ENCODE data around the gene NIPBL.

The NIPBL gene

DNA sequence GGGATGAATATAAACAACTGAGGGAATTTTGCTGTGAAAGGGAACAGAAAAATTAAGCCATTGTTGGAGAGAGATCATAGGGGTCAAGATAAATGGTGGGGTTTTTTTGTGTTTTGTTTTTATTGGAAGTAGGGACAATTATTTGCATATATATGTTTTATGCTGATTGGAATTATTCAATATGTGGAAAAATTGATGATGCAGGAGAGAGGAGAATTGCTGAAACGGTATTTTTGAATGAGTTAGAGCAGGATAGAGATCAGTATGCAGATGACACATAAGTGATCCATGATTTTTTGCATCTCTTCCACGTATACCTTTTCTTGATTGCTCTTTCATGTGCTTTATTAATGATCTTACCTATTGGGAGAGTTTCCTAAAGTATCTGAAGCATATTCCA lies 67.5 kb downstream of the NIPBL start:
- no peak for DNase-seq
- Histone ChIP-seq H3K9ac (ENCODE audit: low read depth, low read length) (no peak overlapping the region), H3K79me2 (ENCODE audit: insufficient read depth, low read length) (peaks cover 99% of the 10 kb centered on the region), H3K9me3 (ENCODE audit: insufficient read depth, low read length, severe bottlenecking) (no peaks in the 10 kb centered on the region), H3K4me2 (ENCODE audit: insufficient read depth, low read length) (no peak overlapping the region), H3K4me3 (ENCODE audit: low read depth in 1 of 2, low read length in 2 of 2) (no peak overlapping the region), H2AFZ (ENCODE audit: low read depth, low read length) (no peak overlapping the region), H3K27me3 (ENCODE audit: insufficient read depth, low read length, poor library complexity) (no peaks in the 10 kb centered on the region), H3K27ac (ENCODE audit: low read length) (no peak overlapping the region), H3K4me1 (ENCODE audit: insufficient read depth, low read length) (0 out of 2 replicates have a peak, but pooled peaks cover 2% of the 10 kb centered on the region), H3K36me3 (ENCODE audit: insufficient read depth, low read length) (no peaks in the 10 kb centered on the region), H4K20me1 (ENCODE audit: insufficient read depth, low read length) (peaks cover 55% of the 10 kb centered on the region)
- ATAC-seq (ENCODE audit: insufficient read depth, low read depth) = no peak
- TF ChIP-seq EZH2 (IDR thresholded peaks at IDR 0.05; ENCODE audit: borderline replicate concordance, low read depth, low read length, severe bottlenecking) (no peak), CTCF (IDR thresholded peaks at IDR 0.05; ENCODE audit: borderline replicate concordance, extremely low read depth, low read length, poor library complexity, severe bottlenecking) (no peak)

- ATAC-seq (ENCODE audit: insufficient read depth, low read depth) = no peak
- no peak for DNase-seq
- Histone ChIP-seq H4K20me1 (ENCODE audit: insufficient read depth, low read length) (peaks cover 50% of the 10 kb centered on the region; the same call in 1 of the 2 replicates), H3K27ac (ENCODE audit: low read length) (no peak overlapping the region), H3K9me3 (ENCODE audit: insufficient read depth, low read length, severe bottlenecking) (no peaks in the 10 kb centered on the region), H3K79me2 (ENCODE audit: insufficient read depth, low read length) (peaks cover 99% of the 10 kb centered on the region), H3K36me3 (ENCODE audit: insufficient read depth, low read length) (no peaks in the 10 kb centered on the region), H3K4me2 (ENCODE audit: insufficient read depth, low read length) (no peak overlapping the region), H3K4me1 (ENCODE audit: insufficient read depth, low read length) (0 out of 2 replicates have a peak, but pooled peaks cover 2% of the 10 kb centered on the region), H3K27me3 (ENCODE audit: insufficient read depth, low read length, poor library complexity) (no peaks in the 10 kb centered on the region), H3K9ac (ENCODE audit: low read depth, low read length) (no peak overlapping the region), H3K4me3 (ENCODE audit: low read depth in 1 of 2, low read length in 2 of 2) (no peak overlapping the region), H2AFZ (ENCODE audit: low read depth, low read length) (no peak overlapping the region)
- TF ChIP-seq EZH2 (IDR thresholded peaks at IDR 0.05; ENCODE audit: borderline replicate concordance, low read depth, low read length, severe bottlenecking) = no peak
- TF ChIP-seq CTCF (IDR thresholded peaks at IDR 0.05; ENCODE audit: borderline replicate concordance, extremely low read depth, low read length, poor library complexity, severe bottlenecking) = peak; percentile 72
These were observed 68.1 kb downstream of the NIPBL start for GRCh38 chr5:36944607-36945225.

DNA sequence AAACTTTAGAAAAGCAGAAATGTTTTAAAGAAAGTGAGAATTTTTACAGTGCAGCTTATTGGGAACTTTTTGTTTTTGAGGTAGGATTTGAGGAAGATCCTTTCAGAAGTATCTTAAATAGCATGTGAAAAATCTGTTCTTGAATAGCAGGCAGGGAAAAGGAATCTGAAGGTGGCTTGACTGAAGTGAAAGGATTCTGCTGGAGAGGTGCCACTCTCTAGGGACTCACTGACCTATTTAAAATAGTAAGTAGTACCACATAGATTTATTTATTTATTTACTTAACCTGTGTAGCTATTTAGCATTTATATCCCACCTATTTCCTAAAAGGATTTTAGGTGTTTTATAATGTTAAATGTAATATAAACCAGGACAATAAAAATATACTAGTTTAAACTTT lies 69.1 kb downstream of the NIPBL start:
- DNase-seq (no peak), ATAC-seq (ENCODE audit: insufficient read depth, low read depth) (no peak)
- peak; percentile 1 for TF ChIP-seq CTCF (IDR thresholded peaks at IDR 0.05; ENCODE audit: borderline replicate concordance, extremely low read depth, low read length, poor library complexity, severe bottlenecking)
- no peak for TF ChIP-seq EZH2 (IDR thresholded peaks at IDR 0.05; ENCODE audit: borderline replicate concordance, low read depth, low read length, severe bottlenecking)
- H3K79me2 ChIP-seq (ENCODE audit: insufficient read depth, low read length) = peaks cover 99% of the 10 kb centered on the region
- H3K4me3 ChIP-seq (ENCODE audit: low read depth in 1 of 2, low read length in 2 of 2) = no peak overlapping the region
- peaks cover 43% of the 10 kb centered on the region; the same call in 1 of the 2 replicates for H4K20me1 ChIP-seq (ENCODE audit: insufficient read depth, low read length)
- H3K27ac ChIP-seq (ENCODE audit: low read length) = no peak overlapping the region
- H3K4me2 ChIP-seq (ENCODE audit: insufficient read depth, low read length) = no peak overlapping the region
- no peaks in the 10 kb centered on the region for H3K36me3 ChIP-seq (ENCODE audit: insufficient read depth, low read length)
- H3K9ac ChIP-seq (ENCODE audit: low read depth, low read length) = no peak overlapping the region
- no peak overlapping the region for H2AFZ ChIP-seq (ENCODE audit: low read depth, low read length)
- H3K9me3 ChIP-seq (ENCODE audit: insufficient read depth, low read length, severe bottlenecking) = no peaks in the 10 kb centered on the region
- no peaks in the 10 kb centered on the region for H3K27me3 ChIP-seq (ENCODE audit: insufficient read depth, low read length, poor library complexity)
- 0 out of 2 replicates have a peak, but pooled peaks cover 2% of the 10 kb centered on the region for H3K4me1 ChIP-seq (ENCODE audit: insufficient read depth, low read length)
